Hematopoietic multipotent progenitor cell treated with erythropoietin and hydrocortisone succinate and interleukin-3 and kit ligand, for 8 days (in vitro differentiated cells): ENCODE results near the gene CCDC63.
"Not testable (repeated sequence)": the region's sequence is repeated elsewhere in the genome, so short reads cannot be mapped to it uniquely, and the experiment has no call there.

Experiments used
- DNase-seq: peaks from one replicate; pipeline ENCODE4 v3.0.0-alpha.2; 2015

CCDC63 gene

DNA sequence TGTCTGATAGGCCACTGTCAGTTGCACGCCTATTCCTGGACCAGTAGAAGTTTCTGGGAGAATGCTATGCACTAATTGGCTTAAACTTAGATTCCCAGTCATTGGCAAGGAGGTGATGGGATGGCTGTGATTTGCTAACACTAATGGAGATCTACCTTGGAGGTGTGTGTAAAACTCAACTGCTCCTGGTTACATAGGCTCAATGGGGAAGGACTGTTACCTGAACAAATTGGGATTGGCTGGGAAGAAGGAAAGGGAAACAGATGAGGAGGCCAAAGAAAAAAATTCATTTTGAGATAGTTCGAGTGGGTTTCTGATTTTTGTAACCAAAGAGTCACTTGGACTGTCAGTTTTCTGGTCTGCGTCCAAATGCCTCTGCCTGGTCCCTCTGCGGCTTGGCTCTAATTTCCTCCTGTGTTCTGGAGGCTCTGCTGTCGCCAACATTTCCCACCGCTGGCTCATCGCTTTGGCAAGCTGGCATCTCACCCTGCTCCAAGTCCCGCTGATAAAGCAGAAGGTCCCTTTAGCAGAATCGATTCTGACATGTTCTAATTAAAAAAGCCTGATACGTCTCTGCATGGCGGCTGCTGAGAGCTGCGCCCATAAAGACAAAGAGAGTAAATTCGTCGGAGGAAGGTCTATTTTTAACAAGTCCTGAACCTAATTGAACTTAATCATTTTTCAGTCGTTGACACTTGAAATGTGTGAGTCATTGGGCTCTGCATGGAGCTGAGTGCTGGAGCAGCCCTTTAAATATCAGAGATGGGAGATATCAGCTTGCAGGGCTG lies 2.0 kb upstream of the CCDC63 start:
- DNase-seq: no peak

DNA sequence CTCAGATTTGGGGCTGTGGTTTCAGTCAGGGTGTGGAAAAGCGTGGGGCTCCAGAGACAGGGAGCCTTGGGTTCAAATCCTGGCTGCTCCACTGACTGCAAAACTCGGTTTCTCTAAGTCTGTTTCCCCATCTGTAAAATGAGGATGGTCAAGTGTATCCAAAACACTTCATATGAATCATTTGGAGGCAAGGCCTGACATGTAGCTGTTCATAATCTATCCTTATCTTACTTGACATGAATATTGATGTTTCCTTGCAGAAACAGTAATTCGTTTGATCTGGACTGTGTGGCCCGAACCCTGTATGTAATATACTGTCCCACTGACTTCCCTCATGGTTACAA lies 1.5 kb upstream of the CCDC63 start:
- no peak for DNase-seq

- no peak for DNase-seq
Observed at GRCh38 chr12:110848314-110848923, 1.6 kb downstream of the CCDC63 start.

DNA sequence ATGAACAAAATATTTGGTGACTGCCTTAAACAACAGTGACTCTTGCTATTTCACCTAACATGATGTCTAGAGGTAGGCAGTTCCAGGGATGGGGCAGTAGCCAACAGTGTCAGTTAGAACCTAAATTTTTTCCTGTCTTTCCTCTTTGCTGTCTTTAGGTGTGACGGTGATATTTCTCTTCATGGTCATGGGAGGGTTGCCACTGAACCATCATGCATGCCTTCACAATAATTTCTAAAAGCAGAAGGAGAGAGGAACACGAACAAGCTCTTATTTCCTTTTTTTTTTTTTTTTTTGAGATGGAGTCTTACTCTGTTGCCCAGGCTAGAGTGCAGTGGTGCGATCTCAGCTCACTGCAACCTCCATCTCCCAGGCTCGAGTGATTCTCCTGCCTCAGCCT lies 2.4 kb downstream of the CCDC63 start:
- DNase-seq: no peak

GRCh38 chr12:110849748-110850403 lies 3.1 kb downstream of the CCDC63 start:
- DNase-seq: no peak

- DNase-seq: no peak
Observed at GRCh38 chr12:110850762-110851161, 4.0 kb downstream of the CCDC63 start.

GRCh38 chr12:110853836-110854235 lies 7.0 kb downstream of the CCDC63 start:
- no peak for DNase-seq

DNA sequence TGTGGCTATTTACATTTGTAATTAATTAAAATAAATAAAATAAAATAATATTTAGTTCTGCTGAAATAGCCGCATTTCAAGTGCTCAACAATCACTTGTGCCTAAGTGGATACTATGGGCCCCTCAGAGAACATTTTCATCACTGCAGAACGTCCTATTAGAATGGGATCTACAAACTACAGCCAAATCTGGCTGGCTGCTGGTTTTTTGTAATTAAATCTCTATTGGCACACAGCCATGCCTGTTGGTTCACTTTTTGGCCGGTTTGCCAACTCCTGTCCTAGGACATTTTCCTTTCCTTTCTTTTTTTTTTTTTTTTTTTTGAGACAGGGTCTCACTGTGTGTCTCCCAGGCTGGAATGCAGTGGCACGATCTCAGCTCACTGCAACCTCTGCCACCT lies 9.8 kb downstream of the CCDC63 start:
- DNase-seq: no peak

DNA sequence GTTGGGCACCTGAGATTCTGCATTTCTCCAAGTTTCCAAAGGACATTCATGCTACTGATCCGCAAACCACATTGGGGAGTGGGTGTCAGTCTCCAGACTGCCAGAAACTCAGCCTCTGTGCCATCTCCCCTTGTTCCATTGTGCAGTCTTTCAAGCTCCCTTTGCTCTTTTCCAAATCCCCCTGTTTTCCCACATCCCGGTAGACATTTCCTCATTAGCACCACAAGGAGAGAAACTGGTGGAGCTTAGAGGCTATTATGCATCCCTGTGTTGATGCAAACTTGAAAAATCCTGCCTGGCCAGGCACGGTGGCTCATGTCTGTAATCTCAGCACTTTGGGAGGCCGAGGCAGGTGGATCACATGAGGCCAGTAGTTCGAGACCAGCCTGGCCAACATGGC lies 10.7 kb downstream of the CCDC63 start:
- no peak for DNase-seq

DNA sequence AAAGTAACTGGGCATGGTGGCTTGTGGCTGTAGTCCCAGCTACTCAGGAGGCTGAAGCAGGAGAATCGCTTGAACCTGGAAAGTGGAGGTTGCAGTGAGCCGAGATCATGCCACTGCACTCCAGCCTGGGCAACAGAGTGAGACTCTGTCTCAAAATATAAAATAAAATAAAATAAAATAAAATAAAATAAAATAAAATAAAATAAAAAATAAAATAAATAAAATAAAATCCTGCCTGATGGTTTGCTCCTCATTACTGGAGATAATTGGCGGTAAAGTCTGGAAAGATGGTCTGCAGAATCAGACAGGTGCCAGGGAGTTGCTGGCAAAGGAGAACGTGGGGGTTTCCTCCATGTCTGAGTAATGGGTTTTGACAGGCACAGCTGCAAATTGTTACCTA lies 11.2 kb downstream of the CCDC63 start:
- not testable (repeated sequence) for DNase-seq

- DNase-seq: no peak
Observed at GRCh38 chr12:110858848-110859247, 12.1 kb downstream of the CCDC63 start.

DNA sequence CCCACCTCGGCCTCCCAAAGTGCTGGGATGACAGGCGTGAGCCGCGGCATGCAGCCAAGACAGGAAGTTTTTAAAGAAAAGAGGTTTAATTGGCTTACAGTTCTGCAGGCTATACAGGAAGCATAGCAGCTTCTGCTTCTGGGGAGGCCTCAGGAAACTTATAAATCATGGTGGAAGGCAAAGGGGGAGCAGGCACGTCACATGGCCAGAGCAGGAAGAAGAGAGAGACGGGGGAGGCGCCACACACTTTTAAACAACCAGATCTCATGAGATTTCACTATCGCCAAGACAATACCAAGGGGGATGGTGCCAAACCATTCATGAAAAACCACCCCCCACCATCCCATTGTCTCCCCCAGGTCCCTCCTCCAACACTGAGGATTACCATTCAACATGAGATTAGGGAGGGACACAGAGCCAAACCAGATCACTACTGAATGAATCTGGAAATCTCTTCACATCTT lies 14.1 kb downstream of the CCDC63 start:
- no peak for DNase-seq

- no peak for DNase-seq
Observed at GRCh38 chr12:110861729-110862128, 14.9 kb downstream of the CCDC63 start.

GRCh38 chr12:110862329-110862728 lies 15.5 kb downstream of the CCDC63 start:
- no peak for DNase-seq

GRCh38 chr12:110863161-110863560 lies 16.4 kb downstream of the CCDC63 start:
- no peak for DNase-seq

DNA sequence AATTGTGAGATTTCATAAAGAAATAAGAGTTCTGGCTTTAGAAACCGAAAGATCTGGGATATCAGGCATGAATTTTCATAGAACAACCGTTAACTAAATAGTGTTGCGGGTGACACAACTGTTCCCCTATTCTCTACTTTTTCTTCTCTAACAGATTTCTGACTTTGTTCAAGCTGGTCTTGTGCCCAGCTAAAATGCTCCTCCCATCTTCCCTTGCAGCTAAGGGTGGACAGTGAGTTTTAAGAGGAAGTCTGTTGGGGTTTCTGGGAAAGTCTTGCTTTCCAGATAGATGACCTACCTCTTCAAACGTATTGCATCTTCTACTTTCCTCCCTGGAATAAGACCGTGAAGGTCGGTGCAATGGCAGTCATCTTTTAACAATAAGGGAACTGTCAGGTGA lies 18.7 kb downstream of the CCDC63 start:
- DNase-seq: no peak

DNA sequence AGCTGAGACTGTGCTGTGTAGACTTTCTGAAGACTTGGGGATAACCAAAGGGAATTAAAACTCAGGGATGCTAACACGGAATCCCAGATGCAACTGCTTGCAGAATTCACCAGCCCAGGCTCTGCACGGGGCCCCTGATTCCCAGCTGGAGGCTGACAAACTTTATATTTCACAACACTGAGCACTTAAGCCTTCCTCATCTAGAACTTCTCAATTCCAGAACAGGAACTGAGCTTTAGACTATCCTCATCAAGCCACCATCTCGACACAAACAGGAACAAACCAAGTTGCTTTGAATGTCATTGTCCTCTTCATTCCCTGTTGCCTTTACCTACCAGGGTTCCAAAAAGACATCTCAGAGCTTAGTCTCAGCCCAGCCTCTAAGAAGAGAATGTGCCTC lies 22.2 kb downstream of the CCDC63 start:
- DNase-seq: no peak

DNA sequence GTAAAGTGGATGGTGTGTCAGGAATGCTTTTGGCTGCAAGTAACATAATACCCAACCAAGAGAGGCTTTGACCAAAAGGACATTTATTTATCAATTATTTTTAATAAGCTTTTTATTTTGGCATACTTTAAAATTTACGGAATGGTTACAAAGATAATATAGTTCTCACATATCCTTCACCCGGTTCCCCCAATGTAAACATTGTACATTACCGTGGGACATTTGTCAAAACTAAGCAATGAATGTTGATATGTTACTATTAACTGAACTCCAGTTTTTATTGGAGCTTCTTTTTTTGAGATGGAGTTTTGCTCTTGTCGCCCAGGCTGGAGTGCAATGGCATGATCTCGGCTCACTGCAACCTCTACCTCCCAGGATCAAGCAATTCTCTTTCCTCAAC lies 23.0 kb downstream of the CCDC63 start:
- DNase-seq: no peak

DNA sequence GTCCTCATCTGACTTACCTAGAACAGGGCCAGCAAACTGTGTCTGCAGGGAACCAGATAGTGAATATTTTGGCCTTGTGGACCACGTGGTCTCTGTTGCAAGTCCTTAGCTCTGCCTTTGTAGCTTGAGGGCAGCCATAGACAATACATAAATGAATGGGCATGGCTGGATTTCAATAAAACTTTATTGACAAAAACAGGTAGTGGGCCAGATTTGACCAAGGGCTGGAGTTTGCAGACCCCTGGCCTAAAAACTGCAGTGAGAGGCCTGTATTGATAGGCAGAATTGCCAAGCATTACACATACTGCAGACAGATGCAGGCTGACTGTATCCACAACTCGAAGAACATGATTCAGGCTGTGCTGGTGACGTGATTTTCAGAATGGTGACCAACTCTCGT lies 25.3 kb downstream of the CCDC63 start:
- no peak for DNase-seq

DNA sequence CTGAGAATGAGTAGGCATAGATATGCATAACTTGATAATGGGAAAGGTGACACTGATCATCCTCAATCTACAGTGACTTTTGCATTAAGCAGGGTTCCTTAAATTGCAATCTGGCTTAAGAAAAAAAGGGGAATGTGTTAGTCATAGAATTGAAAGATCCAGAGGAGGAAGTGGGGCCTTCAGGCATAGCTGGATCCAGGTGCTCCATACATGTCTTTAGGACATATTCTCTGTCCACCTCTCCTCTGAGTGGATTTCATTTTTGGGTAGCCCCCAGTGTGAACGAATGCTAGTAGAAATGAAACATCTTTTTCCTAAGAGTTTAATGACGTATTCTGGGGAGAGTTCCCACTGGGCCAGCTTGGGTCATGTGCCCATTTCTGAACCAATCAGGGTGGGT lies 27.6 kb downstream of the CCDC63 start:
- DNase-seq: no peak

DNA sequence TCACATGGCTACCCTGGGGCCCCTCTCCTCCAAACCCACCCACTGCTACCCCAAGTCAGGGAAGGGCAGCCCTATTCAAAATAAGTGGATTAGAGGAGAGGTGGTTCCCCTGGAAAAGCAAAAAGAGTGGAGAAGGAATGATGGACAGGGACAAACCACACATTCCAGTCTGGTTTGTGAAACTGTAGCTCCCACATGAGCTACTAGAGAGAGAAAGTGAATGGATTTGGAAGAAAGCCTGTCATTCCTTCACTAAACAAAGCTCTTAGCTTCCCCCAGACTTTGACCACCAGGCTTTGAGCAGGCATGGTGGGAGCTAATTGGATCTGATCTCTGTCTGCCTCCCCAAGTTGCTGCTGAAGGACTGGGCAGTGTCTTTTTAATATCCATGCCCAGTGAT lies 28.0 kb downstream of the CCDC63 start:
- DNase-seq: no peak

- no peak for DNase-seq
Observed at GRCh38 chr12:110880651-110881050, 33.9 kb downstream of the CCDC63 start.

- no peak for DNase-seq
Observed at GRCh38 chr12:110883251-110883650, 36.5 kb downstream of the CCDC63 start.

DNA sequence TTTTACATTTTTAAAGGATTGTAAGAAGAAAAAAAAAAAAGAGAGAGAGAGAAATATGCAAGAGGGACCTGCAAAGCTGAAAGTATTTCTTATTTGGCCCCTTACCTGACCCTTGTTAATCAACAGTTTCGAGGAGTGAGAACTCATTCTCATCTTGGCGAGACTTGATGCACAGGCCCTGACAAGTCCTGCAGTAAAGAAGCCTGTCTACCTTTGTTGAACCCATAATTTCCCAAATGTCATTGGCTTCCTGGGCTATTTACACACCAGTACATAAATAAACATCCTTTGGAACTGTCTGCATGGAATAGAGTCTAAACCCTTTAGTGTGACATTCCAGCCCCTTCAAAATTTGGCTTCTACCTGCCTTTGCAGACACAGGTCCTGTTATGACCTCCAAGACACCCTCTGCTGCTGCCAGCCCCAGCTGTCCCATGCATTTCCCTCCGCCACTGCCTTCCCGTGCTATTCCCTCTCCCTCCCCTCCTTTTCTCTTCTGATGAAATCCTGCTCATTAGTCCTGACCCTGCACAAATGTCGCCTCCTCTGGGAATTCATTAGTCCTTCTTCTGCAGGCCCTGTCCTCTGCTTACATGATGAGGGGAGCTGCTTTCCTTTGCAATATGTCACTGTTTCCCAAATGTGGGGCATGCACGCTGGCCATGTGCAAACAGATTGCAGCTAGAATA lies 38.5 kb downstream of the CCDC63 start:
- DNase-seq: no peak
